ENCODE data around the gene TCF12. TPM values are rescaled to one million over a fixed set of nuclear protein-coding genes. Genes with fewer than 3 reads are reported as not detected.

TCF12 gene
- total RNA-seq, 1 experiment from 2014 or later = 76.7 TPM

- DNase-seq = no peak
- Histone ChIP-seq H3K56ac (ENCODE audit: insufficient read length, low read depth, low read length) (no peak overlapping the region), H2BK20ac (ENCODE audit: low read depth, low read length, poor library complexity, severe bottlenecking) (no peak overlapping the region), H2BK120ac (ENCODE audit: low read depth, low read length, poor library complexity, severe bottlenecking) (no peak overlapping the region), H4K91ac (ENCODE audit: insufficient read length, low read depth, low read length) (no peak overlapping the region), H3K4me2 (ENCODE audit: insufficient read depth, insufficient read length, low read length) (no peak overlapping the region), H3K14ac (ENCODE audit: insufficient read depth, low read length) (no peak overlapping the region), H4K20me1 (ENCODE audit: control insufficient read depth, insufficient read depth, insufficient read length) (no peaks in the 10 kb centered on the region), H2BK15ac (ENCODE audit: low read depth, low read length) (no peak overlapping the region), H2BK5ac (ENCODE audit: insufficient read length, low read length) (no peak overlapping the region), H2AFZ (ENCODE audit: low read length) (no peak overlapping the region), H3K18ac (ENCODE audit: insufficient read length, low read depth, low read length) (no peak overlapping the region), H3K79me1 (ENCODE audit: insufficient read depth, low read depth, low read length, poor library complexity, severe bottlenecking) (no peaks in the 10 kb centered on the region), H3K27ac (ENCODE audit: insufficient read length, low read depth, low read length) (no peak overlapping the region), H3K4ac (ENCODE audit: low read depth, low read length) (no peak overlapping the region), H3T11ph (ENCODE audit: low read length) (no peak overlapping the region), H4K8ac (replicated peaks; ENCODE audit: insufficient read length, low read depth, low read length) (no peak overlapping the region), H2AK5ac (ENCODE audit: insufficient read length, low read length) (no peak overlapping the region), H3K4me1 (ENCODE audit: insufficient read depth, low read length) (no peaks in the 10 kb centered on the region), H4K5ac (ENCODE audit: insufficient read length, low read depth, low read length) (no peak overlapping the region), H3K79me2 (ENCODE audit: insufficient read depth, low read length) (no peaks in the 10 kb centered on the region), H2BK12ac (ENCODE audit: insufficient read length, low read depth, low read length) (no peak overlapping the region), H3K9me3 (ENCODE audit: control insufficient read depth, low read depth, low read length) (no peaks in the 10 kb centered on the region), H3K9ac (ENCODE audit: extremely low read depth, insufficient read length, low read length) (no peak overlapping the region), H3K23me2 (ENCODE audit: insufficient read length, low read depth, low read length, poor library complexity, severe bottlenecking) (no peaks in the 10 kb centered on the region), H3K27me3 (ENCODE audit: insufficient read depth, low read length) (no peaks in the 10 kb centered on the region), H3K23ac (ENCODE audit: insufficient read length, low read depth, low read length) (no peak overlapping the region)
- TF ChIP-seq, protein P1, sequence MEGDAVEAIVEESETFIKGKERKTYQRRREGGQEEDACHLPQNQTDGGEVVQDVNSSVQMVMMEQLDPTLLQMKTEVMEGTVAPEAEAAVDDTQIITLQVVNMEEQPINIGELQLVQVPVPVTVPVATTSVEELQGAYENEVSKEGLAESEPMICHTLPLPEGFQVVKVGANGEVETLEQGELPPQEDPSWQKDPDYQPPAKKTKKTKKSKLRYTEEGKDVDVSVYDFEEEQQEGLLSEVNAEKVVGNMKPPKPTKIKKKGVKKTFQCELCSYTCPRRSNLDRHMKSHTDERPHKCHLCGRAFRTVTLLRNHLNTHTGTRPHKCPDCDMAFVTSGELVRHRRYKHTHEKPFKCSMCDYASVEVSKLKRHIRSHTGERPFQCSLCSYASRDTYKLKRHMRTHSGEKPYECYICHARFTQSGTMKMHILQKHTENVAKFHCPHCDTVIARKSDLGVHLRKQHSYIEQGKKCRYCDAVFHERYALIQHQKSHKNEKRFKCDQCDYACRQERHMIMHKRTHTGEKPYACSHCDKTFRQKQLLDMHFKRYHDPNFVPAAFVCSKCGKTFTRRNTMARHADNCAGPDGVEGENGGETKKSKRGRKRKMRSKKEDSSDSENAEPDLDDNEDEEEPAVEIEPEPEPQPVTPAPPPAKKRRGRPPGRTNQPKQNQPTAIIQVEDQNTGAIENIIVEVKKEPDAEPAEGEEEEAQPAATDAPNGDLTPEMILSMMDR (conservative IDR thresholded peaks at IDR 0.05) = no peak
- Mint-ChIP-seq H3K4me3 (no peak overlapping the region), H3K27ac (no peak overlapping the region; a peak in 1 of 7 replicates), H3K4me1 (peaks cover 4 to 9% of the 10 kb centered on the region in 2 experiments; a peak in 2 of 4 replicates), H3K27me3 (ENCODE audit: low read depth) (no peaks in the 10 kb centered on the region; the same call in 1 of the 2 replicates), H3K9me3 (peaks cover 0 to 2% of the 10 kb centered on the region in 2 experiments; a peak in 2 of 5 replicates), H3K36me3 (ENCODE audit: insufficient read depth in 1 of 3, low read depth in 3 of 3) (no peaks in the 10 kb centered on the region; a peak in 1 of 7 replicates)
- WGBS (ENCODE audit: extremely low coverage, insufficient read length, low lambda C conversion rate) = no CpG with 5 or more reads among the region's 7 CpGs
Observed at GRCh38 chr15:57313134-57313483, 394.7 kb downstream of the TCF12 start.

All from H9 (cell line).